GM23338 (cell line): ENCODE measurements around the gene METTL22. TPM values are rescaled to one million over a fixed set of nuclear protein-coding genes. Genes with fewer than 3 reads are reported as not detected.

Experiments
- ATAC-seq: fragments of 200-7000 bp; cut with Tn5 transposase; 3 replicates; pipeline ENCODE4 v1.9.1; 2020
- DNase-seq: peaks from one replicate; pipeline ENCODE4 v3.0.0-alpha.2; 2015; ENCODE audit warnings: low spot score
- H2AFZ ChIP-seq: fragments of 200-600 bp; sonication (generic); 2 replicates; pipeline ENCODE4 v1.8.0; 2016; ENCODE audit warnings: antibody characterized with exemption, mild to moderate bottlenecking, moderate library complexity
- H3F3A ChIP-seq: fragments of 200-600 bp; sonication (generic); replicated peaks from 2 replicates; pipeline ENCODE4 v1.8.0; 2017; ENCODE audit warnings: antibody characterized with exemption, mixed run types, low read depth
- H3K27ac ChIP-seq: fragments of 200-600 bp; sonication (generic); 2 replicates; pipeline ENCODE4 v1.6.1; 2016; ENCODE audit warnings: low read depth
- H3K27me3 ChIP-seq: fragments of 200-600 bp; sonication (generic); 2 replicates; pipeline ENCODE4 v1.8.0; 2016; ENCODE audit warnings: mild to moderate bottlenecking, mixed run types, moderate library complexity; ENCODE audit not compliant: insufficient read depth
- H3K36me3 ChIP-seq: fragments of 200-600 bp; sonication (generic); 2 replicates; pipeline ENCODE4 v1.8.0; 2016; ENCODE audit warnings: mild to moderate bottlenecking; ENCODE audit not compliant: insufficient read depth
- H3K4me1 ChIP-seq: fragments of 200-600 bp; sonication (generic); 2 replicates; pipeline ENCODE4 v1.8.0; 2016; ENCODE audit warnings: mild to moderate bottlenecking, moderate library complexity; ENCODE audit not compliant: insufficient read depth
- H3K4me2 ChIP-seq: fragments of 200-600 bp; sonication (generic); 2 replicates; pipeline ENCODE4 v1.7.1; 2017; ENCODE audit warnings: mixed run types
- H3K4me3 ChIP-seq: fragments of 200-600 bp; sonication (generic); 2 replicates; pipeline ENCODE4 v1.6.1; 2016; ENCODE audit warnings: mixed run types
- H3K79me2 ChIP-seq: fragments of 200-600 bp; sonication (generic); replicated peaks from 2 replicates; pipeline ENCODE4 v1.8.0; 2017; ENCODE audit warnings: mild to moderate bottlenecking; ENCODE audit not compliant: insufficient read depth
- H3K9me2 ChIP-seq: fragments of 200-600 bp; sonication (generic); 2 replicates; pipeline ENCODE4 v1.8.0; 2017; ENCODE audit not compliant: insufficient read depth
- H4K20me1 ChIP-seq: fragments of 200-600 bp; sonication (generic); replicated peaks from 2 replicates; pipeline ENCODE4 v1.8.0; 2017; ENCODE audit warnings: mild to moderate bottlenecking; ENCODE audit not compliant: insufficient read depth
- H3K27ac Mint-ChIP-seq: 2 replicates; pipeline ENCODE4 v1.8.0; 2020; ENCODE audit warnings: inconsistent platforms, mild to moderate bottlenecking, moderate library complexity, mixed read lengths
- H3K27me3 Mint-ChIP-seq: 3 replicates; pipeline ENCODE4 v1.8.0; 2022; ENCODE audit warnings: low read depth, mild to moderate bottlenecking, moderate library complexity, mixed read lengths, inconsistent platforms; ENCODE audit not compliant: insufficient read depth, poor library complexity
- H3K36me3 Mint-ChIP-seq: 3 replicates; pipeline ENCODE4 v1.8.0; 2021; ENCODE audit warnings: low read depth, mild to moderate bottlenecking, inconsistent platforms, moderate library complexity, mixed read lengths
- H3K4me1 Mint-ChIP-seq: 3 replicates; pipeline ENCODE4 v1.8.0; 2020; ENCODE audit warnings: mild to moderate bottlenecking, inconsistent platforms, mixed read lengths
- H3K4me3 Mint-ChIP-seq: 3 replicates; pipeline ENCODE4 v1.8.0; 2021; ENCODE audit warnings: moderate library complexity, mild to moderate bottlenecking, inconsistent platforms, mixed read lengths
- H3K9me3 Mint-ChIP-seq: 3 replicates; pipeline ENCODE4 v1.8.0; 2020; ENCODE audit warnings: moderate library complexity, mild to moderate bottlenecking, inconsistent platforms, mixed read lengths
- EZH2 ChIP-seq: fragments of 200-600 bp; sonication (generic); IDR thresholded peaks from one replicate; pipeline ENCODE4 v1.8.0; 2017; ENCODE audit warnings: antibody characterized with exemption, mild to moderate bottlenecking, low read depth; ENCODE audit not compliant: unreplicated experiment
- EZH2phosphoT487 ChIP-seq: fragments of 200-600 bp; sonication (generic); IDR thresholded peaks from one replicate; pipeline ENCODE4 v1.8.1; 2018; ENCODE audit warnings: antibody characterized with exemption; ENCODE audit not compliant: unreplicated experiment
- POLR2AphosphoS5 ChIP-seq: IDR thresholded peaks from 2 replicates; pipeline ENCODE4 v1.6.1; 2016; ENCODE audit warnings: antibody characterized with exemption, low read depth
- STAT1 ChIP-seq: IDR thresholded peaks from one replicate; pipeline ENCODE4 v1.6.1; 2016; ENCODE audit warnings: antibody characterized with exemption; ENCODE audit not compliant: unreplicated experiment
- ZNF114 ChIP-seq: fragments of 250-450 bp; sonication (Bioruptor Pico); IDR thresholded peaks from 2 replicates; pipeline ENCODE4 v1.5.0; 2020; ENCODE audit warnings: mild to moderate bottlenecking, moderate library complexity
- ZNF331 ChIP-seq: fragments of 250-450 bp; sonication (Bioruptor Pico); IDR thresholded peaks from 2 replicates; pipeline ENCODE4 v1.5.0; 2020; ENCODE audit warnings: low read depth, mild to moderate bottlenecking, moderate library complexity
- polyA plus RNA-seq: library from polyadenylated mRNA; unstranded; fragments of >200 nt; fragmentation: Nextera tagmentation; extraction: Ambion mirVana; gene quantifications from 2 replicates; pipeline ENCODE4 v1.2.1, GENCODE V29; 2016
- total RNA-seq: library from RNA; depleted of rRNA; stranded (reverse); fragments of >200 nt; shearing (Covaris generic); gene quantifications from 2 replicates; pipeline ENCODE4 v1.2.3, GENCODE V29; 2014
- TF ChIP-seq, protein P1 (sequence below): IDR thresholded peaks from 2 replicates; pipeline ENCODE4 v1.6.1; 2016; ENCODE audit warnings: antibody characterized with exemption
- TF ChIP-seq, protein P2 (sequence below), 2 experiments: fragments of 200-600 bp in 1 of 2; sonication (generic) in 1 of 2; conservative IDR thresholded peaks; 2 replicates each; pipeline versions ENCODE4 v1.5.1 to v1.6.1; 2016 to 2017; ENCODE audit warnings: antibody characterized with exemption in 2 of 2, low read depth in 2 of 2, mild to moderate bottlenecking in 2 of 2, moderate library complexity in 1 of 2

The METTL22 gene
- total and polyA plus RNA-seq, 2 experiments from 2014 or later, result 51.4 to 51.8 TPM

GRCh38 chr16:8595783-8596182, 25.7 kb upstream of the METTL22 start:
- H3K36me3 ChIP-seq, result no peaks in the 10 kb centered on the region
- H3K79me2 ChIP-seq, result no peaks in the 10 kb centered on the region

GRCh38 chr16:8596581-8596980, 24.9 kb upstream of the METTL22 start:
- Histone ChIP-seq H3K4me1 (no peaks in the 10 kb centered on the region), H3K4me3 (no peak overlapping the region), H3K9me2 (peaks cover 9% of the 10 kb centered on the region; the same call in 1 of the 2 replicates), H3K27ac (no peak overlapping the region), H3K27me3 (peaks cover 16% of the 10 kb centered on the region; the same call in 1 of the 2 replicates), H2AFZ (no peak overlapping the region), H3F3A (no peaks in the 10 kb centered on the region), H4K20me1 (no peaks in the 10 kb centered on the region), H3K79me2 (no peaks in the 10 kb centered on the region), H3K4me2 (no peak overlapping the region), H3K36me3 (no peaks in the 10 kb centered on the region)
- H3K4me1 Mint-ChIP-seq, result no peaks in the 10 kb centered on the region
- TF ChIP-seq ZNF331 (CRISPR knock-in tag), result peak; percentile 95
- TF ChIP-seq, protein P1, sequence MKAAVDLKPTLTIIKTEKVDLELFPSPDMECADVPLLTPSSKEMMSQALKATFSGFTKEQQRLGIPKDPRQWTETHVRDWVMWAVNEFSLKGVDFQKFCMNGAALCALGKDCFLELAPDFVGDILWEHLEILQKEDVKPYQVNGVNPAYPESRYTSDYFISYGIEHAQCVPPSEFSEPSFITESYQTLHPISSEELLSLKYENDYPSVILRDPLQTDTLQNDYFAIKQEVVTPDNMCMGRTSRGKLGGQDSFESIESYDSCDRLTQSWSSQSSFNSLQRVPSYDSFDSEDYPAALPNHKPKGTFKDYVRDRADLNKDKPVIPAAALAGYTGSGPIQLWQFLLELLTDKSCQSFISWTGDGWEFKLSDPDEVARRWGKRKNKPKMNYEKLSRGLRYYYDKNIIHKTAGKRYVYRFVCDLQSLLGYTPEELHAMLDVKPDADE, result no peak
- H3K27me3 Mint-ChIP-seq, result peaks cover 4% of the 10 kb centered on the region
- H3K36me3 Mint-ChIP-seq, result no peaks in the 10 kb centered on the region
- DNase-seq (no peak), ATAC-seq (no peak)
- no peak overlapping the region for H3K27ac Mint-ChIP-seq
- no peak overlapping the region for H3K4me3 Mint-ChIP-seq
- peaks cover 7% of the 10 kb centered on the region for H3K9me3 Mint-ChIP-seq

More at GRCh38 chr16:8595783-8596182, 25.7 kb upstream of the METTL22 start:
- Mint-ChIP-seq H3K27me3 (peaks cover 4% of the 10 kb centered on the region), H3K27ac (no peak overlapping the region), H3K36me3 (no peaks in the 10 kb centered on the region), H3K4me1 (no peaks in the 10 kb centered on the region), H3K4me3 (no peak overlapping the region), H3K9me3 (peaks cover 7% of the 10 kb centered on the region)
- no peaks in the 10 kb centered on the region for H4K20me1 ChIP-seq
- DNase-seq (no peak), ATAC-seq (no peak)
- H3K27ac ChIP-seq, result no peak overlapping the region
- H3K4me3 ChIP-seq, result no peak overlapping the region
- H3K9me2 ChIP-seq, result peaks cover 11% of the 10 kb centered on the region; the same call in 1 of the 2 replicates
- H3F3A ChIP-seq, result no peaks in the 10 kb centered on the region
- no peak overlapping the region for H2AFZ ChIP-seq
- peaks cover 24% of the 10 kb centered on the region for H3K27me3 ChIP-seq
- TF ChIP-seq POLR2AphosphoS5 (no peak), ZNF331 (CRISPR knock-in tag) (no peak)
- TF ChIP-seq, protein P2, sequence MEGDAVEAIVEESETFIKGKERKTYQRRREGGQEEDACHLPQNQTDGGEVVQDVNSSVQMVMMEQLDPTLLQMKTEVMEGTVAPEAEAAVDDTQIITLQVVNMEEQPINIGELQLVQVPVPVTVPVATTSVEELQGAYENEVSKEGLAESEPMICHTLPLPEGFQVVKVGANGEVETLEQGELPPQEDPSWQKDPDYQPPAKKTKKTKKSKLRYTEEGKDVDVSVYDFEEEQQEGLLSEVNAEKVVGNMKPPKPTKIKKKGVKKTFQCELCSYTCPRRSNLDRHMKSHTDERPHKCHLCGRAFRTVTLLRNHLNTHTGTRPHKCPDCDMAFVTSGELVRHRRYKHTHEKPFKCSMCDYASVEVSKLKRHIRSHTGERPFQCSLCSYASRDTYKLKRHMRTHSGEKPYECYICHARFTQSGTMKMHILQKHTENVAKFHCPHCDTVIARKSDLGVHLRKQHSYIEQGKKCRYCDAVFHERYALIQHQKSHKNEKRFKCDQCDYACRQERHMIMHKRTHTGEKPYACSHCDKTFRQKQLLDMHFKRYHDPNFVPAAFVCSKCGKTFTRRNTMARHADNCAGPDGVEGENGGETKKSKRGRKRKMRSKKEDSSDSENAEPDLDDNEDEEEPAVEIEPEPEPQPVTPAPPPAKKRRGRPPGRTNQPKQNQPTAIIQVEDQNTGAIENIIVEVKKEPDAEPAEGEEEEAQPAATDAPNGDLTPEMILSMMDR (conservative IDR thresholded peaks at IDR 0.05; ENCODE audit: low read depth in 2 of 2), result no peak
- H3K4me1 ChIP-seq, result no peaks in the 10 kb centered on the region
- H3K4me2 ChIP-seq, result no peak overlapping the region

DNA sequence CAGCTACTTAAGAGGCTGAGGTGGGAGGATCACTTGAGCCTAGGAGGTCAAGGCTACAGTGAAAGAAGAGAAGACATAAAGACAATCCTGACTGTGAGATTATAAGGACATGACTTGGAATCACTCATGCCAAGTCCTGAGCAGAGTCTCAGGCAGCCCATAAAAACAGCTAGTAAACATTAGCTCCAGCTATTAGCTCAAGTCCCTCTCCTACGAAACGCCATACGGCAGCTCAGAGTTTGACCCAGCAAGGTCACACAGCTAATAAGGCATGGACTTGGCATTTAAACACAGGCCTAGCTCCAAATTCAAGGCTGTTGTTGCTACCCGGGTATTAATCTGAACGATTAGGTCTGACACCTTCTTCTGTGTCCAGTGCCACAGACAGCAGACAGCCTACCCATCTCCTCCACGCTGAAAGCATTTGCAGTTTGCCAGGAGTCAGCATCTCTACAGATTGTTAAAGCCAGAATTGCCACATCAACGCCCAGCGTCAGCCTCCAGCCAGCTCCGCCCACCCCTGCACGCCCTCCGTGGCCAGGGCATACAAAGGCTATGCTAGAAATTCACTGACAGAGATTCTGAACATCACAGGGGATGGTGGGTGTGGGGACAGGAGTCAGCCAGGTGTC, 21.2 kb upstream of the METTL22 start:
- no peaks in the 10 kb centered on the region for H3K27me3 ChIP-seq
- no peak overlapping the region for H3K27ac ChIP-seq
- peaks cover 11% of the 10 kb centered on the region for H3K9me3 Mint-ChIP-seq
- no peaks in the 10 kb centered on the region for H3F3A ChIP-seq
- H3K4me1 Mint-ChIP-seq, result peaks cover 12% of the 10 kb centered on the region; the same call in 2 of the 3 replicates
- H3K4me3 Mint-ChIP-seq, result no peak overlapping the region
- no peaks in the 10 kb centered on the region for H3K27me3 Mint-ChIP-seq
- no peaks in the 10 kb centered on the region for H3K36me3 ChIP-seq
- H4K20me1 ChIP-seq, result no peaks in the 10 kb centered on the region
- no peak overlapping the region for H3K27ac Mint-ChIP-seq
- no peak overlapping the region for H2AFZ ChIP-seq
- no peak for DNase-seq
- peaks cover 13% of the 10 kb centered on the region for H3K4me1 ChIP-seq
- H3K4me3 ChIP-seq, result no peak overlapping the region
- H3K79me2 ChIP-seq, result no peaks in the 10 kb centered on the region
- H3K9me2 ChIP-seq, result no peaks in the 10 kb centered on the region
- ATAC-seq, result no peak
- no peak overlapping the region for H3K4me2 ChIP-seq
- H3K36me3 Mint-ChIP-seq, result no peaks in the 10 kb centered on the region
- TF ChIP-seq, protein P1, result no peak
- no peak for TF ChIP-seq POLR2AphosphoS5
- no peak for TF ChIP-seq STAT1
- no peak for TF ChIP-seq EZH2
- no peak for TF ChIP-seq ZNF114 (CRISPR knock-in tag)
- TF ChIP-seq, protein P2 (conservative IDR thresholded peaks at IDR 0.05; ENCODE audit: low read depth in 2 of 2), result no peak
- TF ChIP-seq EZH2phosphoT487, result no peak
